Lower lobe of right lung (tissue), 2 donors: ENCODE measurements around the gene GDPD1. TPM values are rescaled to one million over a fixed set of nuclear protein-coding genes. Genes with fewer than 3 reads are reported as not detected.

Experiments used
- ATAC-seq, 2 donors: fragments of 200-7000 bp; cut with Tn5 transposase; one replicate each; pipeline ENCODE4 v1.9.1; 2020 to 2022; ENCODE audit warnings: mild to moderate bottlenecking in 2 of 2, moderate library complexity in 2 of 2
- DNase-seq: peaks from one replicate; pipeline ENCODE4 v3.0.0-alpha.2; 2020
- H3K27ac ChIP-seq: fragments of 200-600 bp; one replicate; pipeline ENCODE4 v1.8.0; 2022
- H3K27me3 ChIP-seq: fragments of 200-600 bp; one replicate; pipeline ENCODE4 v1.8.0; 2022; ENCODE audit warnings: low read depth
- H3K36me3 ChIP-seq: fragments of 200-600 bp; one replicate; pipeline ENCODE4 v1.8.0; 2022; ENCODE audit warnings: mild to moderate bottlenecking
- H3K4me1 ChIP-seq: fragments of 200-600 bp; one replicate; pipeline ENCODE4 v1.8.0; 2022
- H3K4me3 ChIP-seq: fragments of 200-600 bp; one replicate; pipeline ENCODE4 v1.8.0; 2022; ENCODE audit warnings: mild to moderate bottlenecking
- H3K9me3 ChIP-seq: fragments of 200-600 bp; one replicate; pipeline ENCODE4 v1.8.0; 2022
- intact Hi-C: fragments of 100-400 bp; cut with DNase I; formaldehyde crosslinking; loops from one replicate; pipeline ENCODE4 v1.11.0; 2022
- total RNA-seq: library from RNA; stranded (reverse); fragmentation: NEBNext Ultra II Directional; extraction: Animal tissue kit (Norgen Biotek cat#: 25700); gene quantifications from one replicate; pipeline ENCODE4 v1.2.1, GENCODE V29; 2021
- TF ChIP-seq, protein P1 (sequence below): fragments of 200-600 bp; IDR thresholded peaks from one replicate; pipeline ENCODE4 v1.8.0; 2022; ENCODE audit warnings: antibody characterized with exemption, mild to moderate bottlenecking
- donor health status: DM: no; HTN: yes; CAD: no; lungs with severe emphysema.

The GDPD1 gene
- total RNA-seq, 1 donor from 2014 or later = 5.3 TPM

- TF ChIP-seq, protein P1, sequence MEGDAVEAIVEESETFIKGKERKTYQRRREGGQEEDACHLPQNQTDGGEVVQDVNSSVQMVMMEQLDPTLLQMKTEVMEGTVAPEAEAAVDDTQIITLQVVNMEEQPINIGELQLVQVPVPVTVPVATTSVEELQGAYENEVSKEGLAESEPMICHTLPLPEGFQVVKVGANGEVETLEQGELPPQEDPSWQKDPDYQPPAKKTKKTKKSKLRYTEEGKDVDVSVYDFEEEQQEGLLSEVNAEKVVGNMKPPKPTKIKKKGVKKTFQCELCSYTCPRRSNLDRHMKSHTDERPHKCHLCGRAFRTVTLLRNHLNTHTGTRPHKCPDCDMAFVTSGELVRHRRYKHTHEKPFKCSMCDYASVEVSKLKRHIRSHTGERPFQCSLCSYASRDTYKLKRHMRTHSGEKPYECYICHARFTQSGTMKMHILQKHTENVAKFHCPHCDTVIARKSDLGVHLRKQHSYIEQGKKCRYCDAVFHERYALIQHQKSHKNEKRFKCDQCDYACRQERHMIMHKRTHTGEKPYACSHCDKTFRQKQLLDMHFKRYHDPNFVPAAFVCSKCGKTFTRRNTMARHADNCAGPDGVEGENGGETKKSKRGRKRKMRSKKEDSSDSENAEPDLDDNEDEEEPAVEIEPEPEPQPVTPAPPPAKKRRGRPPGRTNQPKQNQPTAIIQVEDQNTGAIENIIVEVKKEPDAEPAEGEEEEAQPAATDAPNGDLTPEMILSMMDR = no peak
- no peaks in the 10 kb centered on the region for H3K36me3 ChIP-seq
- ATAC-seq = no peak
Observed at GRCh38 chr17:59199398-59199797, 20.9 kb upstream of the GDPD1 start.

DNA sequence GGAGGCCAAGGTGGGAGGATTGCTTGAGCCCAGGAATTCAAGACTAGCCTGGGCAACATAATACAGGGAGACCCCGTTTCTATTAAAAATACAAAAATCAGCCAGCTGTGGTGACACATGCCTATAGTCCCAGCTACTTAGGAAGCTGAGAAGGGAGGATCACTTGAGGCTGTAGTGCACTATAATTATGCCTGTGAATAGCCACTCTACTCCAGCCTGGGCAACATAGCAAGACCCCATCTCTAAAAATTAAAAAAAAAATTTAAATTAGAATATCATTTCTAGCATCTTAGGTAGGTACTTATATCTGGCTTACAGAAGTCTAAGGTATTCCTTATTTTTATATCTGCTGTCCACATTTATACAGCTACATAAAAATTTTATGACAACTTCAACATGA is 18.0 kb upstream of the GDPD1 start:
- TF ChIP-seq, protein P1 = no peak
- ATAC-seq = no peak

More at GRCh38 chr17:59199398-59199797, 20.9 kb upstream of the GDPD1 start:
- intact Hi-C loops = no loop called here
- H3K4me3 ChIP-seq = no peak overlapping the region
- no peak for DNase-seq
- H3K4me1 ChIP-seq = no peaks in the 10 kb centered on the region
- no peak overlapping the region for H3K27ac ChIP-seq
- H3K9me3 ChIP-seq = no peaks in the 10 kb centered on the region
- no peaks in the 10 kb centered on the region for H3K27me3 ChIP-seq

GRCh38 chr17:59219370-59219769 is 941 bp upstream of the GDPD1 start:
- Histone ChIP-seq H3K27me3 (no peaks in the 10 kb centered on the region), H3K9me3 (no peaks in the 10 kb centered on the region), H3K27ac (no peak overlapping the region), H3K4me1 (no peaks in the 10 kb centered on the region), H3K4me3 (no peak overlapping the region), H3K36me3 (peaks cover 11% of the 10 kb centered on the region)
- TF ChIP-seq, protein P1 = no peak
- ATAC-seq (no peak), DNase-seq (no peak)
- intact Hi-C loops = no loop called here

More for the DNA sequence above, 18.0 kb upstream of the GDPD1 start:
- no peak overlapping the region for H3K4me3 ChIP-seq
- no peaks in the 10 kb centered on the region for H3K9me3 ChIP-seq
- no peak for DNase-seq
- no peaks in the 10 kb centered on the region for H3K27me3 ChIP-seq
- H3K4me1 ChIP-seq = no peaks in the 10 kb centered on the region
- no peaks in the 10 kb centered on the region for H3K36me3 ChIP-seq
- intact Hi-C loops = no loop called here
- H3K27ac ChIP-seq = no peak overlapping the region

DNA sequence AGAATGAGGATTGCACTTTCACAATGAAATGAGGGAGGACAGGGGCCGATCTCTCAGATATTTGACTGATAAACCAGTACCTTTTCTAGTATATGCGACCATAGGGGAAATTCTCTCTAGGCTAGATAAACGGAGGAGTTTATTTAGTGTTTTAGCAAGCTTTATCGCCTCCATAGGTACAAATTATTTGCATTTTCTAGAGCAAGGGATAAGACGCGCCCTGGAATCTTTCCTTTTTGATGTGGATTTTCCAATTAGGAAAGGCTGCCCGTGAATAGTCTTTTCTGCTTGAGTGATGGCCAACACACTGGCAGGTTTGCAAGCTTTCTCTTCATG is 351 bp upstream of the GDPD1 start:
- DNase-seq (no peak), ATAC-seq (no peak)
- peaks cover 5% of the 10 kb centered on the region for H3K36me3 ChIP-seq
- H3K4me1 ChIP-seq = no peaks in the 10 kb centered on the region
- TF ChIP-seq, protein P1 = no peak
- intact Hi-C loops = no loop called here
- peak overlapping the region; percentile 69 for H3K27ac ChIP-seq
- H3K4me3 ChIP-seq = peak overlapping the region; percentile 72
- H3K9me3 ChIP-seq = no peaks in the 10 kb centered on the region
- H3K27me3 ChIP-seq = no peaks in the 10 kb centered on the region

DNA sequence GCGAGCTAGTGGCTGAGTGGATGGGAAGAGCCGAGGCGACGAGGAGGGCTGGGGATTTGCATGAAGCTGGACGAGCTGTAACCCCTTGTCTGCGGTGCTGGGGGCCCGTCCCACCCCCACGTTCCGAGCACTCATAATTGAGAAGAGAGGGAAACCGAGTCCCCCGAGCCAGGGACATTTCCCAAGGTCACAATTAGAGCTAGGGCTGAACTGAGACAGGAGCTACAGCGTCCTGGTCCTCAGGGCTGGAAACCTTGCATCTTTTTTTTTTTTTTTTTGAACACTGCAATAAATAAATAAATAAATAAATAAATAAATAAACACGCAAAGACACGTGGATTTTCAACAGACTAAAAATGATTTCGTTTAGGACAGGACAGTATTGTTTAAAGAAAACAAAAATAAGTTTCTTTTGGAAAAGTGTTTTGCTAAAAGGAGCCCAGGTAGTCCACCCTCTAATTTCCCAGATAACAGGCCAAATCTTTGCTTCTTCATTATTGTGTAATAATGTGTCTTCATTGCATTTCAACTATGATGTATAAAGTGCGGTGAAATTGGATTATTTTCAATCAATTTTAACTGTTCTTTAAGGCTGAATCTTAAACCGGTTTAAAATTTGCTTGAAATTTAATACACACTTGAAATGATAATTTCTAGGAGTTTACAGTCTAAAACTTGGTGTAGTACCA is 992 bp downstream of the GDPD1 start:
- Histone ChIP-seq H3K4me3 (peak overlapping the region; percentile 72), H3K36me3 (no peaks in the 10 kb centered on the region), H3K27me3 (no peaks in the 10 kb centered on the region), H3K27ac (peak overlapping the region; percentile 69), H3K4me1 (no peaks in the 10 kb centered on the region), H3K9me3 (no peaks in the 10 kb centered on the region)
- DNase-seq = peak; percentile 48
- ATAC-seq = no peak
- intact Hi-C loops = no loop called here
- TF ChIP-seq, protein P1 = no peak
